Kidney (tissue), 14 donors: ENCODE results near the gene RPL18. TPM values are rescaled to one million over a fixed set of nuclear protein-coding genes. Genes with fewer than 3 reads are reported as not detected.

Experiments
- DNase-seq, 5 donors: peaks; one replicate each; pipeline ENCODE4 v3.0.0-alpha.2; 2013 to 2020
- FAIRE-seq: peaks from 2 replicates; lab custom pipeline; 2012; peaks lifted over from hg19 to GRCh38; lab: Jason Lieb, UNC
- H3K27ac ChIP-seq, 2 donors: one replicate each; pipeline ENCODE4 v1.7.0; 2013; ENCODE audit warnings: low read depth in 2 of 2, low read length in 2 of 2, inconsistent platforms in 1 of 2
- H3K27me3 ChIP-seq: one replicate; pipeline ENCODE4 v1.7.1; 2013; ENCODE audit warnings: low read length, inconsistent platforms; ENCODE audit not compliant: control insufficient read depth, insufficient read depth
- H3K36me3 ChIP-seq, 3 donors: one replicate each; pipeline versions ENCODE4 v1.7.0 to v1.7.1; 2013; ENCODE audit warnings: low read length in 3 of 3, control low read depth in 1 of 3, inconsistent platforms in 1 of 3; ENCODE audit not compliant: insufficient read depth in 3 of 3, control insufficient read depth in 2 of 3
- H3K4me1 ChIP-seq, 3 donors: one replicate each; pipeline versions ENCODE4 v1.7.0 to v1.7.1; 2013; ENCODE audit warnings: low read length in 3 of 3, inconsistent platforms in 1 of 3, low read depth in 1 of 3; ENCODE audit not compliant: control insufficient read depth in 2 of 3, insufficient read depth in 2 of 3
- H3K4me3 ChIP-seq, 3 donors: one replicate each; pipeline versions ENCODE4 v1.7.0 to v1.8.1; 2013; ENCODE audit warnings: low read length in 3 of 3, control low read depth in 1 of 3, inconsistent platforms in 1 of 3
- H3K9ac ChIP-seq, 3 donors: one replicate each; pipeline versions ENCODE4 v1.7.0 to v1.7.1; 2013; ENCODE audit warnings: low read length in 3 of 3, control low read depth in 1 of 3, inconsistent platforms in 1 of 3
- H3K9me3 ChIP-seq, 3 donors: one replicate each; pipeline versions ENCODE4 v1.7.0 to v1.7.1; 2013; ENCODE audit warnings: low read length in 3 of 3, control low read depth in 1 of 3, inconsistent platforms in 1 of 3; ENCODE audit not compliant: control insufficient read depth in 2 of 3, insufficient read depth in 1 of 3
- intact Hi-C: fragments of 100-400 bp; cut with DNase I; formaldehyde crosslinking; loops from one replicate; pipeline ENCODE4 v1.11.1; 2022
- polyA plus RNA-seq: library from polyadenylated mRNA; stranded (reverse); fragments of 350-450 nt; fragmentation: Illumina TruSeq; extraction: RNeasy Lipid Tissue Mini Kit (QIAGEN cat#74804); gene quantifications from one replicate; pipeline ENCODE4 v1.2.3, GENCODE V29; 2014; ENCODE audit warnings: low read depth, low replicate concordance; ENCODE audit not compliant: insufficient read depth
- total RNA-seq: library from RNA; stranded (reverse); fragmentation: NEBNext Ultra II Directional; extraction: Animal tissue kit (Norgen Biotek cat#: 25700); gene quantifications from one replicate; pipeline ENCODE4 v1.2.1, GENCODE V29; 2021
- TF ChIP-seq, protein P1 (sequence below): IDR thresholded peaks from 3 replicates; pipeline ENCODE4 v1.5.1; 2012; ENCODE audit warnings: mild to moderate bottlenecking, moderate library complexity, borderline replicate concordance; ENCODE audit not compliant: insufficient read depth; ENCODE audit errors: extremely low read depth
- donor health status: control.
- donor health status: control.
- donor health status: control.
- donor health status: control.
- donor health status: control.
- donor health status: DM: yes; HTN: yes; CAD: no.
- donor health status: Normal renal cell carcinoma (clear cell type).

The RPL18 gene
- total and polyA plus RNA-seq, 2 donors from 2014 or later, result 986 to 1,596 TPM

DNA sequence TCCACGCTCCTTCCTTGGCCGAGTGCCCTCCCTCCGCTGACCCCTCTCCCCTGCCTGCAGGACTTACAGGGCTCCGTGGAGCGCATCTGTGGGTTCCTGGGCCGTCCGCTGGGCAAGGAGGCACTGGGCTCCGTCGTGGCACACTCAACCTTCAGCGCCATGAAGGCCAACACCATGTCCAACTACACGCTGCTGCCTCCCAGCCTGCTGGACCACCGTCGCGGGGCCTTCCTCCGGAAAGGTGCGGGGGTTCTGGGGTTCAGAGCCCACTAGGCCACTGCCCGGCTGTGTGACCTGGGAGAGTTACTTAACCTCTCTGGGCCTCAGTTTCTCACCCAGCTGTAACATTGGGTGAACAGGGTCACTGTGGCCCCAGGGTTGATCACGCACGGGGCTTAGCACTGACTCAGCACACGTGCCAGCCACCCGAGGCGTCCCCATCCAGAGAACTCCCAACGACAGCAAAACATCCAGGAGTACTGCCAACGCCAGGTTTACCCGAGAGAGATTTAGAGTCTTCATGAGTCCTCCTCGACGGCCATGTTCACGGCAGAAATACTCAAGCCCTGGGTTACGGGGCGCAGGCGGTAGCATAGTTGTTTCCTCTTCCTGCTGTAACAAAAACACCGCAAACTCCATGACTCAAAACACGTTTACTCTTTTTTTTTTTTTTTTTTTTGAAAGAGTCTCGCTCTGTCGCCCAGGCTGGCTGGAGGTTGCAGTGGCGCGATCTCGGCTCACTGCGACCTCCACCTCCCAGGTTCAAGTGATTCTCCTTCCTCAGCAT lies 22.1 kb downstream of the RPL18 start:
- H3K9me3 ChIP-seq, result no peaks in the 10 kb centered on the region
- intact Hi-C loops, result no loop called here
- no peaks in the 10 kb centered on the region for H3K27me3 ChIP-seq
- DNase-seq (no peak), FAIRE-seq (no peak)
- no peak overlapping the region for H3K4me3 ChIP-seq
- no peak overlapping the region for H3K9ac ChIP-seq
- TF ChIP-seq, protein P1, sequence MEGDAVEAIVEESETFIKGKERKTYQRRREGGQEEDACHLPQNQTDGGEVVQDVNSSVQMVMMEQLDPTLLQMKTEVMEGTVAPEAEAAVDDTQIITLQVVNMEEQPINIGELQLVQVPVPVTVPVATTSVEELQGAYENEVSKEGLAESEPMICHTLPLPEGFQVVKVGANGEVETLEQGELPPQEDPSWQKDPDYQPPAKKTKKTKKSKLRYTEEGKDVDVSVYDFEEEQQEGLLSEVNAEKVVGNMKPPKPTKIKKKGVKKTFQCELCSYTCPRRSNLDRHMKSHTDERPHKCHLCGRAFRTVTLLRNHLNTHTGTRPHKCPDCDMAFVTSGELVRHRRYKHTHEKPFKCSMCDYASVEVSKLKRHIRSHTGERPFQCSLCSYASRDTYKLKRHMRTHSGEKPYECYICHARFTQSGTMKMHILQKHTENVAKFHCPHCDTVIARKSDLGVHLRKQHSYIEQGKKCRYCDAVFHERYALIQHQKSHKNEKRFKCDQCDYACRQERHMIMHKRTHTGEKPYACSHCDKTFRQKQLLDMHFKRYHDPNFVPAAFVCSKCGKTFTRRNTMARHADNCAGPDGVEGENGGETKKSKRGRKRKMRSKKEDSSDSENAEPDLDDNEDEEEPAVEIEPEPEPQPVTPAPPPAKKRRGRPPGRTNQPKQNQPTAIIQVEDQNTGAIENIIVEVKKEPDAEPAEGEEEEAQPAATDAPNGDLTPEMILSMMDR, result no peak
- H3K4me1 ChIP-seq, result no peaks in the 10 kb centered on the region
- H3K27ac ChIP-seq, result no peak overlapping the region
- no peaks in the 10 kb centered on the region for H3K36me3 ChIP-seq

DNA sequence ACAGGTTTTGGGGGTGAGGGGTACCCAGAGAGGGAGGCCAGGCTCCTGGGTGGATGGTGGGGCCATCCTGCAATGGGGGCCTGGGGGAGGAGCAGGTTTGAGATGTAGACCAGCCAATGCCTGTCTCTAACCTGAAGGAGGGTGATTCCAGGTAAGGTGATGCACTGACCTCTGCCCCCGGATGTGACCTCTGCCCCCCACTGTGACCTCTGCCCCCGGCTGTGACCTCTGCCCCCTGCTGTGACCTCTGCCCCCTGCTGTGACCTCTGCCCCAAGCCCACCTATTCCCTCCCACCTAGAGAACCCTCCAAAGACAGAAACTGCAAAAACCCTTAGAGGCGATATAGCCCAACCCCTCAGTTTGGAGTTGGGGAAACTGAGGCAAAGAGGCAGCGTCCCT lies 22.7 kb downstream of the RPL18 start:
- no peak for DNase-seq
- Histone ChIP-seq H3K27me3 (no peaks in the 10 kb centered on the region), H3K36me3 (no peaks in the 10 kb centered on the region), H3K9me3 (no peaks in the 10 kb centered on the region), H3K27ac (no peak overlapping the region), H3K4me3 (no peak overlapping the region), H3K9ac (no peak overlapping the region), H3K4me1 (no peaks in the 10 kb centered on the region)
- no peak for FAIRE-seq
- intact Hi-C loops, result no loop called here
- TF ChIP-seq, protein P1, result no peak

DNA sequence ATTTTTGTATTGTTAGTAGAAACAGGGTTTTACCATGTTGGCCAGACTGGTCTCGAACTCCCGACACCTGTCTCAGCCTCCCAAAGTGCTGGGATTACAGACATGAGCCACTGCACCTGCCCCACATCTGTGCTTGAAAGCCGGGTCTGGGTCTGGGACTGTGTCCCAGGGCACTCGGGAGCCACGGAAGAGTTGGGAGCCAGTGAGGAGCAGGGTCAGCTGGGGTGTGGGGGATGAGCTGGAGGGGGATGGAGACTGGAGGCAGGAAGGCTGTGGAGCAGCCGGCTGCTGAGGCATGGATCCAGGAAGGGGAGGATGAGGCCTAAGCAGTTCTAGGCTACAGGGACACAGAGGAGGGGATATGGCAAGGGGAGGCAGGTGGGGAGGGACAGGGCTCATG lies 23.1 kb downstream of the RPL18 start:
- no peaks in the 10 kb centered on the region for H3K4me1 ChIP-seq
- TF ChIP-seq, protein P1, result no peak
- H3K9ac ChIP-seq, result no peak overlapping the region
- no peaks in the 10 kb centered on the region for H3K36me3 ChIP-seq
- no peaks in the 10 kb centered on the region for H3K27me3 ChIP-seq
- FAIRE-seq (no peak), DNase-seq (no peak)
- no peak overlapping the region for H3K4me3 ChIP-seq
- H3K9me3 ChIP-seq, result no peaks in the 10 kb centered on the region
- intact Hi-C loops, result no loop called here
- H3K27ac ChIP-seq, result no peak overlapping the region
